GM18502 (cell line): Measurements from ENCODE around the gene SETBP1.

Source experiments
- ATAC-seq: cut with Tn5 transposase; IDR thresholded peaks from one replicate; pipeline ENCODE4 v1.9.1; 2021; ENCODE audit warnings: mild to moderate bottlenecking; ENCODE audit not compliant: unreplicated experiment, poor library complexity

Gene SETBP1

GRCh38 chr18:44727291-44727690, 46.6 kb downstream of the SETBP1 start:
- ATAC-seq, result no peak

- no peak for ATAC-seq
Measured at GRCh38 chr18:44729631-44730101, 49.0 kb downstream of the SETBP1 start.

- ATAC-seq, result no peak
Measured at GRCh38 chr18:44730803-44731529, 50.3 kb downstream of the SETBP1 start.

- peak; percentile 74 for ATAC-seq
Measured at GRCh38 chr18:44731530-44732237, 51.0 kb downstream of the SETBP1 start.

GRCh38 chr18:44732238-44732563, 51.5 kb downstream of the SETBP1 start:
- ATAC-seq, result no peak

GRCh38 chr18:44732599-44732998, 51.9 kb downstream of the SETBP1 start:
- ATAC-seq, result no peak

GRCh38 chr18:44733069-44733753, 52.5 kb downstream of the SETBP1 start:
- peak; percentile 29 for ATAC-seq

GRCh38 chr18:44733754-44734465, 53.2 kb downstream of the SETBP1 start:
- no peak for ATAC-seq

GRCh38 chr18:44735096-44735495, 54.4 kb downstream of the SETBP1 start:
- no peak for ATAC-seq

- no peak for ATAC-seq
Measured at GRCh38 chr18:44736664-44737380, 56.1 kb downstream of the SETBP1 start.

GRCh38 chr18:44737623-44738022, 56.9 kb downstream of the SETBP1 start:
- ATAC-seq, result no peak

- no peak for ATAC-seq
Measured at GRCh38 chr18:44740000-44740399, 59.3 kb downstream of the SETBP1 start.

- no peak for ATAC-seq
Measured at GRCh38 chr18:44741085-44741484, 60.4 kb downstream of the SETBP1 start.

- no peak for ATAC-seq
Measured at GRCh38 chr18:44741511-44741910, 60.8 kb downstream of the SETBP1 start.

- no peak for ATAC-seq
Measured at GRCh38 chr18:44742126-44742525, 61.4 kb downstream of the SETBP1 start.

- ATAC-seq, result no peak
Measured at GRCh38 chr18:44742718-44743311, 62.1 kb downstream of the SETBP1 start.

GRCh38 chr18:44743631-44744030, 62.9 kb downstream of the SETBP1 start:
- ATAC-seq, result no peak

- ATAC-seq, result no peak
Measured at GRCh38 chr18:44744161-44745121, 63.8 kb downstream of the SETBP1 start.

- no peak for ATAC-seq
Measured at GRCh38 chr18:44747157-44747556, 66.5 kb downstream of the SETBP1 start.
